Activated gamma-delta T cell treated with Interleukin-2 at 50 U/mL for 16 hours (primary cell): ENCODE measurements around the gene OR6C74.

Source experiments
- DNase-seq: peaks from one replicate; pipeline ENCODE4 v3.0.0-alpha.2; 2020

The OR6C74 gene

GRCh38 chr12:55244309-55244708 is at the start of gene OR6C74:
TSS of gene OR6C74 (plus strand) at chr12:55244609. CDS start at chr12:55247288, 2,679 bp downstream.
- DNase-seq = no peak

- DNase-seq = no peak
Observed at GRCh38 chr12:55220725-55221124, 23.7 kb upstream of the OR6C74 start, which contains the start of gene OR10A7. TSS of gene OR10A7 (plus strand) at chr12:55221025. CDS start at chr12:55221025, 0 bp downstream.

GRCh38 chr12:55226523-55226922 is 17.9 kb upstream of the OR6C74 start:
- no peak for DNase-seq

GRCh38 chr12:55227643-55228042 is 16.8 kb upstream of the OR6C74 start:
- no peak for DNase-seq

- DNase-seq = no peak
Observed at GRCh38 chr12:55246159-55246558, 1.8 kb downstream of the OR6C74 start.

GRCh38 chr12:55250944-55251343 is 6.5 kb downstream of the OR6C74 start:
- DNase-seq = no peak

- DNase-seq = no peak
Observed at GRCh38 chr12:55253281-55253680, 8.9 kb downstream of the OR6C74 start.

- DNase-seq = no peak
Observed at GRCh38 chr12:55256831-55257230, 12.4 kb downstream of the OR6C74 start.

- no peak for DNase-seq
Observed at GRCh38 chr12:55258303-55258702, 13.9 kb downstream of the OR6C74 start.

GRCh38 chr12:55280991-55281390 is 36.6 kb downstream of the OR6C74 start:
- no peak for DNase-seq

- DNase-seq = no peak
Observed at GRCh38 chr12:55289999-55290398, 45.6 kb downstream of the OR6C74 start.
